SK-N-SH (cell line): Measurements from ENCODE around the gene GLS. TPM values are rescaled to one million over a fixed set of nuclear protein-coding genes. Genes with fewer than 3 reads are reported as not detected.

Experiments used
- CTCF ChIA-PET: fragments of 300-600, 350-600 bp; formaldehyde crosslinking; extraction: SDS; loops from one replicate; lab custom pipeline; 2021; lab: Yijun Ruan, JAX
- POLR2A ChIA-PET: fragments of 350-600 bp; sonication (Branson Sonifier 250); formaldehyde crosslinking; extraction: SDS; loops from one replicate; lab custom pipeline; 2020; ENCODE audit warnings: antibody characterized with exemption, inconsistent platforms; lab: Yijun Ruan, JAX
- DNase-seq: peaks from one replicate; pipeline ENCODE4 v3.0.0; 2012
- H2AFZ ChIP-seq: fragments of 200-600 bp; sonication (generic); 2 replicates; pipeline ENCODE4 v1.8.1; 2016; ENCODE audit warnings: antibody characterized with exemption, mild to moderate bottlenecking, low read depth
- H3F3A ChIP-seq: fragments of 200-600 bp; sonication (generic); replicated peaks from 2 replicates; pipeline ENCODE3; 2016; ENCODE audit warnings: antibody characterized with exemption, mild to moderate bottlenecking; ENCODE audit not compliant: insufficient read depth
- H3K27ac ChIP-seq, 2 experiments: fragments of 200-500 bp in 1 of 2; fragments of 200-600 bp in 1 of 2; sonication (Bioruptor generic) in 1 of 2; sonication (generic), shearing (Covaris generic) in 1 of 2; 2 replicates each; pipeline versions ENCODE4 v1.5.1 to v1.6.1; 2014 to 2016; ENCODE audit warnings: low read depth in 2 of 2, inconsistent platforms in 1 of 2, low read length in 1 of 2, mild to moderate bottlenecking in 1 of 2, mixed read lengths in 1 of 2
- H3K27me3 ChIP-seq: fragments of 200-600 bp; sonication (generic), shearing (Covaris generic); 2 replicates; pipeline ENCODE4 v1.6.1; 2016; ENCODE audit warnings: mixed run types; ENCODE audit not compliant: insufficient read depth
- H3K36me3 ChIP-seq, 2 experiments: fragments of 200-500 bp in 1 of 2; fragments of 200-600 bp in 1 of 2; sonication (Bioruptor generic) in 1 of 2; sonication (generic) in 1 of 2; replicated peaks in 1 of 2; 2 replicates each; pipeline versions ENCODE3 to v1.5.1; 2014 to 2016; ENCODE audit warnings: low read length in 1 of 2, mild to moderate bottlenecking in 1 of 2; ENCODE audit not compliant: insufficient read depth in 2 of 2, control insufficient read depth in 1 of 2
- H3K4me1 ChIP-seq, 2 experiments: fragments of 200-500 bp in 1 of 2; fragments of 200-600 bp in 1 of 2; sonication (Bioruptor generic) in 1 of 2; sonication (generic), shearing (Covaris generic) in 1 of 2; 2 replicates each; pipeline versions ENCODE4 v1.5.1 to v1.6.1; 2014 to 2016; ENCODE audit warnings: low read depth in 1 of 2, low read length in 1 of 2, mixed run types in 1 of 2; ENCODE audit not compliant: insufficient read depth in 2 of 2, control insufficient read depth in 1 of 2
- H3K4me2 ChIP-seq: fragments of 200-600 bp; sonication (generic), shearing (Covaris generic); 2 replicates; pipeline ENCODE4 v1.6.1; 2017; ENCODE audit warnings: mixed run types
- H3K4me3 ChIP-seq, 2 experiments: fragments of 200-500 bp in 1 of 2; fragments of 200-600 bp in 1 of 2; sonication (Bioruptor generic) in 1 of 2; sonication (generic), shearing (Covaris generic) in 1 of 2; 2 replicates each; pipeline versions ENCODE4 v1.5.1 to v1.8.1; 2014 to 2016; ENCODE audit warnings: low read depth in 2 of 2, inconsistent platforms in 1 of 2, low read length in 1 of 2, mild to moderate bottlenecking in 1 of 2, mixed read lengths in 1 of 2, moderate library complexity in 1 of 2
- H3K79me2 ChIP-seq: fragments of 200-600 bp; sonication (generic); 2 replicates; pipeline ENCODE4 v1.8.1; 2017; ENCODE audit warnings: mild to moderate bottlenecking; ENCODE audit not compliant: insufficient read depth
- H3K9ac ChIP-seq: fragments of 200-600 bp; sonication (generic); 2 replicates; pipeline ENCODE4 v1.6.1; 2017; ENCODE audit warnings: mixed run types
- H3K9me2 ChIP-seq: fragments of 200-600 bp; sonication (generic); 2 replicates; pipeline ENCODE4 v1.6.1; 2017; ENCODE audit warnings: mixed run types
- H3K9me3 ChIP-seq: fragments of 200-600 bp; sonication (generic); 2 replicates; pipeline ENCODE4 v1.6.1; 2017; ENCODE audit warnings: mixed run types, mild to moderate bottlenecking, moderate library complexity
- H4K20me1 ChIP-seq: fragments of 200-600 bp; sonication (generic); 2 replicates; pipeline ENCODE4 v1.6.1; 2017; ENCODE audit warnings: mild to moderate bottlenecking, mixed run types; ENCODE audit not compliant: insufficient read depth
- CHD2 ChIP-seq: fragments of 150-350 bp; IDR thresholded peaks from 2 replicates; pipeline ENCODE4 v1.6.1; 2018; ENCODE audit warnings: low read length; ENCODE audit not compliant: partially characterized antibody
- ELF1 ChIP-seq: IDR thresholded peaks from 2 replicates; pipeline ENCODE4 v1.4.0; 2012
- EZH2phosphoT487 ChIP-seq: fragments of 200-600 bp; sonication (generic); IDR thresholded peaks from 2 replicates; pipeline ENCODE4 v1.6.1; 2017; ENCODE audit warnings: low read depth, mixed run types, mild to moderate bottlenecking, antibody characterized with exemption, moderate library complexity, borderline replicate concordance
- FOXJ3 ChIP-seq: sonication (generic); formaldehyde crosslinking; IDR thresholded peaks from 2 replicates; pipeline ENCODE4 v1.5.1; 2020; ENCODE audit warnings: mild to moderate bottlenecking, missing genetic modification reagents
- FOXM1 ChIP-seq: IDR thresholded peaks from 2 replicates; pipeline ENCODE4 v1.4.0; 2012; ENCODE audit warnings: low read depth, mild to moderate bottlenecking
- JUND ChIP-seq: IDR thresholded peaks from 2 replicates; pipeline ENCODE4 v1.4.0; 2012
- MXI1 ChIP-seq: IDR thresholded peaks from 2 replicates; pipeline ENCODE4 v1.6.1; 2012; ENCODE audit warnings: mild to moderate bottlenecking, low read depth, low read length, improper control_type of control experiment
- NFIC ChIP-seq: IDR thresholded peaks from 2 replicates; pipeline ENCODE4 v1.4.0; 2012; ENCODE audit warnings: borderline replicate concordance
- NRF1 ChIP-seq: IDR thresholded peaks from 2 replicates; pipeline ENCODE4 v1.6.1; 2012; ENCODE audit warnings: low read depth, mild to moderate bottlenecking, low read length
- RCOR1 ChIP-seq: fragments of 150-350 bp; IDR thresholded peaks from 2 replicates; pipeline ENCODE4 v1.6.1; 2017; ENCODE audit warnings: antibody characterized with exemption, low read length
- RFX5 ChIP-seq: IDR thresholded peaks from 2 replicates; pipeline ENCODE4 v1.6.1; 2012; ENCODE audit warnings: mild to moderate bottlenecking, improper control_type of control experiment, low read length
- SMC3 ChIP-seq: IDR thresholded peaks from 2 replicates; pipeline ENCODE4 v1.6.1; 2012; ENCODE audit warnings: low read depth, low read length, improper control_type of control experiment
- TAF1 ChIP-seq: IDR thresholded peaks from 2 replicates; pipeline ENCODE4 v1.6.1; 2012; ENCODE audit warnings: low read depth, mild to moderate bottlenecking, low read length, moderate library complexity, borderline replicate concordance
- TCF12 ChIP-seq: IDR thresholded peaks from 2 replicates; pipeline ENCODE4 v1.4.0; 2012
- TEAD4 ChIP-seq: IDR thresholded peaks from 2 replicates; pipeline ENCODE4 v1.4.0; 2012; ENCODE audit warnings: mild to moderate bottlenecking, borderline replicate concordance; ENCODE audit not compliant: insufficient read depth
- WGBS: methylation state at CpG from one replicate; pipeline ENCODE4 v1.1.6; 2017; ENCODE audit warnings: low lambda C conversion rate; 5-methylcytosine and 5-hydroxymethylcytosine counted together
- polyA plus RNA-seq, 3 experiments: library from polyadenylated mRNA; depleted of rRNA; stranded (reverse); fragments of >200 nt; gene quantifications; 2 replicates each; pipeline ENCODE4 v1.2.3, GENCODE V29; 2012
- TF ChIP-seq, protein P1 (sequence below): IDR thresholded peaks from 2 replicates; pipeline ENCODE4; 2012
- TF ChIP-seq, protein P2 (sequence below): fragments of 150-350 bp; IDR thresholded peaks from 2 replicates; pipeline ENCODE4 v1.6.1; 2016; ENCODE audit warnings: mild to moderate bottlenecking, low read depth, low read length
- TF ChIP-seq, protein P3 (sequence below): IDR thresholded peaks from 2 replicates; pipeline ENCODE4 v1.4.0; 2012; ENCODE audit warnings: low read depth
- TF ChIP-seq, protein P4 (sequence below): IDR thresholded peaks from 2 replicates; pipeline ENCODE4 v1.4.0; 2012; ENCODE audit warnings: low read depth, borderline replicate concordance

Gene GLS
- polyA plus RNA-seq, 1 of the 3 experiments (the other 2 are of a cell fraction) = 37.2 TPM

DNA sequence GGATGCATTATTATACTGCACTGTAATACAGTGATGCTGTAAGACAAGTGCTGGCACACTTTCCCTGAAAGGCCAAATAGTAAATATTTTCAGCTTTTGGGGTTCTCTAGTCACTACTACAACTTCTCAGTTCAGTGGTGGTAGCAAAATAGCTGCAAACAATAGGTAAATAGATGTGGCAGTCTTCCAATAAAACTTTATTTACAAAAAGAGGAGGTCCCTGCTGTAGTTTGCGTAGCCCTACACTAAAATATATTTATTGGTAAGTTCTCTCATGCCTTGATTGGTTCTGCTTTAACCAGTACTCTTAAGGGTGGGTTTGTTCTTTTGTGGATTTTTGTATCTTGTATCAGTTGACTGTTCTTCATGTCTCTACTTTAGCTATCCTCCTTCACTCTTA lies 7.8 kb downstream of the GLS start (continued):
- TF ChIP-seq NFIC (no peak), FOXM1 (no peak), RFX5 (no peak), TAF1 (no peak), NRF1 (no peak)
- TF ChIP-seq, all 33 proteins: peak for 0

DNA sequence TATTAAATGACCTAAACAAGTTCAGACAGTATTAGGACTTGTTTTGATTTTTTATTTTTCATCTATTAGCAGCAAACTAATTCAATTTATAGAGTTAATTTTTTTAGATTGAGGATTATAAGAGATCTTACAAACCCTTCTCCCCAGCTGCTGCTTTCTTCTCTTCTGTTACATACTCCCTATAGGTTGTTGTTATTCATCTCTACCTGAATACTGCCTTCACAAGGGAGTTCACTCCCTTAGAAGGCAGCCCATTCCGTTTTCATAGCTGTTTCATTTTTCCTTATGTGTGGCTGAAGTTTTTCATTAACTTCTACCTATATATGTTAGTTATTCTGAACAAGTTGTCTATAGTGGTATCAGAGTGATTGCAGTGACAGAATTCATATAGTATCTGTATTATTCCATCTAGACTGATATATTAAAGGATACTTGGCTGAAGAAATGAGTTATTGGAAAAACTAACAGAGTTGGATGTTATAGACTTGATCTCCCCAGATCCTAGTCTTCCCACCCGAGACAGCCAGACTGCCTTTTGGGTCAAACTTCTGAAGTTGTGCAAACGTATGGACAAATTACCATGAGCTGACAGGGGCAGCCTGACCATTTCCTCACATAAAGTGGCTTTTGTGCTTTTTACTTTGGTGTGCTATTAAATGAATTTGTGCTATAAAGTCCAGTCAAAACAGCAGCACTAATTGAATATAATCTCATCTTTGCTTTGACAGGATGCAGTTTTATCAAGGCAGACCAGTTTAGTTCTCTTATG lies 8.7 kb downstream of the GLS start:
- no peak for DNase-seq
- Histone ChIP-seq H3K4me3 (peak overlapping the region in 1 of 2 experiments; percentile 9; a peak in 1 of 4 replicates), H3F3A (peaks cover 16% of the 10 kb centered on the region), H2AFZ (no peak overlapping the region), H3K9ac (no peak overlapping the region), H3K9me3 (no peaks in the 10 kb centered on the region), H3K4me1 (peaks cover 11 to 34% of the 10 kb centered on the region in 2 experiments; a peak in 3 of 4 replicates), H4K20me1 (peaks cover 95% of the 10 kb centered on the region), H3K9me2 (no peaks in the 10 kb centered on the region), H3K36me3 (peaks cover 46 to 58% of the 10 kb centered on the region in 2 experiments), H3K4me2 (no peak overlapping the region), H3K79me2 (peaks cover 100% of the 10 kb centered on the region), H3K27ac (peak overlapping the region in 1 of 2 experiments; percentile 16; a peak in 1 of 4 replicates), H3K27me3 (no peaks in the 10 kb centered on the region)
- ChIA-PET CTCF (interaction anchor here (1.2 to 2.2 kb wide), 3 partner anchors 18 to 58 kb away, joined by 3 to 6 read pairs (median 3); no protein-coding TSS in a partner anchor), POLR2A (interaction anchor here (0.5 to 1.4 kb wide), 2 partner anchors 8 to 118 kb away, joined by 3 read pairs; no protein-coding TSS in a partner anchor)
- WGBS = 85% methylated on average over 3 of the region's 3 CpGs
- TF ChIP-seq, protein P1, sequence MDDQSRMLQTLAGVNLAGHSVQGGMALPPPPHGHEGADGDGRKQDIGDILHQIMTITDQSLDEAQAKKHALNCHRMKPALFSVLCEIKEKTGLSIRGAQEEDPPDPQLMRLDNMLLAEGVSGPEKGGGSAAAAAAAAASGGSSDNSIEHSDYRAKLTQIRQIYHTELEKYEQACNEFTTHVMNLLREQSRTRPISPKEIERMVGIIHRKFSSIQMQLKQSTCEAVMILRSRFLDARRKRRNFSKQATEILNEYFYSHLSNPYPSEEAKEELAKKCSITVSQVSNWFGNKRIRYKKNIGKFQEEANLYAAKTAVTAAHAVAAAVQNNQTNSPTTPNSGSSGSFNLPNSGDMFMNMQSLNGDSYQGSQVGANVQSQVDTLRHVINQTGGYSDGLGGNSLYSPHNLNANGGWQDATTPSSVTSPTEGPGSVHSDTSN = no peak
- TF ChIP-seq JUND = no peak
- TF ChIP-seq TEAD4 = no peak
- no peak for TF ChIP-seq RCOR1

DNA sequence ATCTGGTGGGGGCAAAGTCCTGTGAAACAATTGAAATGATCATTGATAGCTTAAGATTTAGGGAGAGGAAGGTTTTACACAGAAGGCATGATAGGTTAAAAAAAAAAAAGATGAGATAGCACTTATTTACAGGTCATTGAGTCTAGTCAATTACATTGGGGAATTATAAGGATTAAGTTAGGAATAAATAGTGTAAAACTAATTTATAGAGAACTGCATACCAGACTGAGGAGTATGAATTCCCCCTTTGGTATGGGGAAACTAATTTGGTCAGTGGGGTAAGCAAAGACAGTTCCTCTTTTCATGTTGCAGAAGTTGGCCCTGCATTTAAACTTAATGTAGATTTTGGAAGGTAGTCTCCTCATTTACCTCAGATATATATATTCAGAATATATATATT lies 10.8 kb downstream of the GLS start:
- peaks cover 99% of the 10 kb centered on the region for H3K79me2 ChIP-seq
- H3K4me2 ChIP-seq = no peak overlapping the region
- peak overlapping the region in 1 of 2 experiments; percentile 1; a peak in 2 of 4 replicates for H3K27ac ChIP-seq
- ChIA-PET POLR2A (no interaction called here), CTCF (no interaction called here)
- H3K9me3 ChIP-seq = no peaks in the 10 kb centered on the region
- H3F3A ChIP-seq = peaks cover 23% of the 10 kb centered on the region
- peaks cover 83% of the 10 kb centered on the region for H4K20me1 ChIP-seq
- no peak overlapping the region for H3K9ac ChIP-seq
- peaks cover 54 to 60% of the 10 kb centered on the region in 2 experiments for H3K36me3 ChIP-seq
- H3K4me3 ChIP-seq = no peak overlapping the region
- no peak overlapping the region for H2AFZ ChIP-seq
- no peak for DNase-seq
- H3K4me1 ChIP-seq = peaks cover 7 to 28% of the 10 kb centered on the region in 2 experiments; a peak in 3 of 4 replicates
- H3K9me2 ChIP-seq = no peaks in the 10 kb centered on the region
- no peaks in the 10 kb centered on the region for H3K27me3 ChIP-seq
- TF ChIP-seq MXI1 = no peak
- no peak for TF ChIP-seq NRF1
- TF ChIP-seq, protein P2, sequence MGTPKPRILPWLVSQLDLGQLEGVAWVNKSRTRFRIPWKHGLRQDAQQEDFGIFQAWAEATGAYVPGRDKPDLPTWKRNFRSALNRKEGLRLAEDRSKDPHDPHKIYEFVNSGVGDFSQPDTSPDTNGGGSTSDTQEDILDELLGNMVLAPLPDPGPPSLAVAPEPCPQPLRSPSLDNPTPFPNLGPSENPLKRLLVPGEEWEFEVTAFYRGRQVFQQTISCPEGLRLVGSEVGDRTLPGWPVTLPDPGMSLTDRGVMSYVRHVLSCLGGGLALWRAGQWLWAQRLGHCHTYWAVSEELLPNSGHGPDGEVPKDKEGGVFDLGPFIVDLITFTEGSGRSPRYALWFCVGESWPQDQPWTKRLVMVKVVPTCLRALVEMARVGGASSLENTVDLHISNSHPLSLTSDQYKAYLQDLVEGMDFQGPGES = no peak
- TF ChIP-seq NFIC = no peak
- TF ChIP-seq, protein P3, sequence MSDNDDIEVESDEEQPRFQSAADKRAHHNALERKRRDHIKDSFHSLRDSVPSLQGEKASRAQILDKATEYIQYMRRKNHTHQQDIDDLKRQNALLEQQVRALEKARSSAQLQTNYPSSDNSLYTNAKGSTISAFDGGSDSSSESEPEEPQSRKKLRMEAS = no peak
- TF ChIP-seq, protein P1 = no peak
- no peak for TF ChIP-seq EZH2phosphoT487
- no peak for TF ChIP-seq CHD2
- no peak for TF ChIP-seq FOXM1
- TF ChIP-seq TCF12 = no peak
- TF ChIP-seq ELF1 = no peak
- TF ChIP-seq, protein P4, sequence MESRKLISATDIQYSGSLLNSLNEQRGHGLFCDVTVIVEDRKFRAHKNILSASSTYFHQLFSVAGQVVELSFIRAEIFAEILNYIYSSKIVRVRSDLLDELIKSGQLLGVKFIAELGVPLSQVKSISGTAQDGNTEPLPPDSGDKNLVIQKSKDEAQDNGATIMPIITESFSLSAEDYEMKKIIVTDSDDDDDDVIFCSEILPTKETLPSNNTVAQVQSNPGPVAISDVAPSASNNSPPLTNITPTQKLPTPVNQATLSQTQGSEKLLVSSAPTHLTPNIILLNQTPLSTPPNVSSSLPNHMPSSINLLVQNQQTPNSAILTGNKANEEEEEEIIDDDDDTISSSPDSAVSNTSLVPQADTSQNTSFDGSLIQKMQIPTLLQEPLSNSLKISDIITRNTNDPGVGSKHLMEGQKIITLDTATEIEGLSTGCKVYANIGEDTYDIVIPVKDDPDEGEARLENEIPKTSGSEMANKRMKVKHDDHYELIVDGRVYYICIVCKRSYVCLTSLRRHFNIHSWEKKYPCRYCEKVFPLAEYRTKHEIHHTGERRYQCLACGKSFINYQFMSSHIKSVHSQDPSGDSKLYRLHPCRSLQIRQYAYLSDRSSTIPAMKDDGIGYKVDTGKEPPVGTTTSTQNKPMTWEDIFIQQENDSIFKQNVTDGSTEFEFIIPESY = no peak
- TF ChIP-seq SMC3 = no peak
- TF ChIP-seq FOXJ3 (CRISPR knock-in tag) = no peak
